HEK293 (cell line): ENCODE results near the gene RBFOX2.

Experiments used
- FEZF1 ChIP-seq: fragments of 450-650 bp; formaldehyde crosslinking; IDR thresholded peaks from 2 replicates; pipeline ENCODE4 v1.5.1; 2016; ENCODE audit warnings: missing biosample characterization, missing genetic modification characterization
- GLIS1 ChIP-seq: fragments of 450-650 bp; formaldehyde crosslinking; IDR thresholded peaks from 2 replicates; pipeline ENCODE4 v1.5.1; 2016; ENCODE audit warnings: missing biosample characterization, missing genetic modification characterization
- IKZF3 ChIP-seq: fragments of 450-650 bp; IDR thresholded peaks from 2 replicates; pipeline ENCODE4 v1.5.0; 2018; ENCODE audit warnings: missing biosample characterization, mild to moderate bottlenecking, missing genetic modification characterization, moderate library complexity
- KLF1 ChIP-seq: fragments of 450-650 bp; formaldehyde crosslinking; IDR thresholded peaks from 2 replicates; pipeline ENCODE4 v1.5.1; 2016; ENCODE audit warnings: missing biosample characterization, missing genetic modification characterization
- KLF7 ChIP-seq: fragments of 450-650 bp; formaldehyde crosslinking; IDR thresholded peaks from 2 replicates; pipeline ENCODE4 v1.5.1; 2016; ENCODE audit warnings: missing biosample characterization, missing genetic modification characterization, borderline replicate concordance
- MZF1 ChIP-seq: fragments of 450-650 bp; formaldehyde crosslinking; IDR thresholded peaks from 2 replicates; pipeline ENCODE4 v1.5.1; 2017; ENCODE audit warnings: missing biosample characterization, missing genetic modification characterization, borderline replicate concordance
- OSR2 ChIP-seq: fragments of 450-650 bp; formaldehyde crosslinking; IDR thresholded peaks from 2 replicates; pipeline ENCODE4 v1.5.1; 2016; ENCODE audit warnings: missing biosample characterization, missing genetic modification characterization
- RBAK ChIP-seq: fragments of 450-650 bp; formaldehyde crosslinking; IDR thresholded peaks from 2 replicates; pipeline ENCODE4 v1.5.1; 2016; ENCODE audit warnings: missing biosample characterization, missing genetic modification characterization
- SETDB1 ChIP-seq: IDR thresholded peaks from one replicate; pipeline ENCODE4 v1.6.1; 2017; ENCODE audit warnings: mild to moderate bottlenecking, low read length, moderate library complexity, mixed read lengths; ENCODE audit not compliant: insufficient read length
- SP2 ChIP-seq: fragments of 450-650 bp; formaldehyde crosslinking; IDR thresholded peaks from 2 replicates; pipeline ENCODE4 v1.5.1; 2016; ENCODE audit warnings: missing biosample characterization, missing genetic modification characterization
- ZBTB8A ChIP-seq: fragments of 450-650 bp; formaldehyde crosslinking; IDR thresholded peaks from 2 replicates; pipeline ENCODE4 v1.5.1; 2016; ENCODE audit warnings: missing biosample characterization, missing genetic modification characterization
- ZFP3 ChIP-seq: fragments of 450-650 bp; formaldehyde crosslinking; IDR thresholded peaks from 2 replicates; pipeline ENCODE4 v1.5.1; 2016; ENCODE audit warnings: low read depth, missing biosample characterization, missing genetic modification characterization
- ZFP69B ChIP-seq: fragments of 450-650 bp; formaldehyde crosslinking; IDR thresholded peaks from 2 replicates; pipeline ENCODE4 v1.5.1; 2016; ENCODE audit warnings: missing biosample characterization, missing genetic modification characterization
- ZNF155 ChIP-seq: fragments of 450-650 bp; formaldehyde crosslinking; IDR thresholded peaks from 2 replicates; pipeline ENCODE4 v1.5.1; 2016; ENCODE audit warnings: missing biosample characterization, missing genetic modification characterization
- ZNF157 ChIP-seq: fragments of 450-650 bp; formaldehyde crosslinking; IDR thresholded peaks from 2 replicates; pipeline ENCODE4 v1.5.1; 2016; ENCODE audit warnings: missing biosample characterization, missing genetic modification characterization
- ZNF174 ChIP-seq: fragments of 450-650 bp; formaldehyde crosslinking; IDR thresholded peaks from 2 replicates; pipeline ENCODE4 v1.5.0; 2017; ENCODE audit warnings: missing biosample characterization, mild to moderate bottlenecking, missing genetic modification characterization
- ZNF175 ChIP-seq: fragments of 450-650 bp; formaldehyde crosslinking; IDR thresholded peaks from 2 replicates; pipeline ENCODE4 v1.5.1; 2016; ENCODE audit warnings: missing biosample characterization, missing genetic modification characterization
- ZNF202 ChIP-seq: fragments of 450-650 bp; formaldehyde crosslinking; IDR thresholded peaks from 2 replicates; pipeline ENCODE4 v1.5.1; 2016; ENCODE audit warnings: missing biosample characterization, missing genetic modification characterization, borderline replicate concordance
- ZNF223 ChIP-seq: fragments of 450-650 bp; formaldehyde crosslinking; IDR thresholded peaks from 2 replicates; pipeline ENCODE4 v1.5.1; 2016; ENCODE audit warnings: missing biosample characterization, missing genetic modification characterization
- ZNF23 ChIP-seq: fragments of 450-650 bp; formaldehyde crosslinking; IDR thresholded peaks from 2 replicates; pipeline ENCODE4 v1.5.1; 2016; ENCODE audit warnings: missing biosample characterization, missing genetic modification characterization, borderline replicate concordance
- ZNF26 ChIP-seq: fragments of 450-650 bp; formaldehyde crosslinking; IDR thresholded peaks from 2 replicates; pipeline ENCODE4 v1.5.1; 2016; ENCODE audit warnings: missing biosample characterization, missing genetic modification characterization
- ZNF266 ChIP-seq: fragments of 450-650 bp; formaldehyde crosslinking; IDR thresholded peaks from 2 replicates; pipeline ENCODE4 v1.5.1; 2016; ENCODE audit warnings: missing biosample characterization, missing genetic modification characterization, low read depth
- ZNF274 ChIP-seq, 2 experiments: fragments of 200-500 bp in 1 of 2; fragments of 450-650 bp in 1 of 2; sonication (Bioruptor generic) in 1 of 2; formaldehyde crosslinking in 1 of 2; IDR thresholded peaks; 2 replicates each; pipeline versions ENCODE4 v1.5.1 to v1.6.1; 2014 to 2016; ENCODE audit warnings: borderline replicate concordance in 1 of 2, inconsistent platforms in 1 of 2, low read length in 1 of 2, missing biosample characterization in 1 of 2, missing genetic modification characterization in 1 of 2
- ZNF292 ChIP-seq: fragments of 450-650 bp; formaldehyde crosslinking; IDR thresholded peaks from 2 replicates; pipeline ENCODE4 v1.5.1; 2016; ENCODE audit warnings: low read depth, missing biosample characterization, missing genetic modification characterization, borderline replicate concordance
- ZNF311 ChIP-seq: fragments of 450-650 bp; formaldehyde crosslinking; IDR thresholded peaks from 2 replicates; pipeline ENCODE4 v1.5.1; 2017; ENCODE audit warnings: missing biosample characterization, missing genetic modification characterization, borderline replicate concordance
- ZNF335 ChIP-seq: fragments of 450-650 bp; formaldehyde crosslinking; conservative IDR thresholded peaks from 2 replicates; pipeline ENCODE4 v1.5.1; 2016; ENCODE audit warnings: missing biosample characterization, missing genetic modification characterization
- ZNF404 ChIP-seq: fragments of 450-650 bp; formaldehyde crosslinking; IDR thresholded peaks from 2 replicates; pipeline ENCODE4 v1.5.1; 2017; ENCODE audit warnings: missing biosample characterization, missing genetic modification characterization
- ZNF423 ChIP-seq: fragments of 450-650 bp; formaldehyde crosslinking; IDR thresholded peaks from 2 replicates; pipeline ENCODE4 v1.5.1; 2016; ENCODE audit warnings: missing biosample characterization, missing genetic modification characterization
- ZNF488 ChIP-seq: fragments of 450-650 bp; formaldehyde crosslinking; IDR thresholded peaks from 2 replicates; pipeline ENCODE4 v1.5.1; 2016; ENCODE audit warnings: missing biosample characterization, missing genetic modification characterization
- ZNF514 ChIP-seq: fragments of 450-650 bp; formaldehyde crosslinking; IDR thresholded peaks from 2 replicates; pipeline ENCODE4 v1.5.1; 2016; ENCODE audit warnings: missing biosample characterization, missing genetic modification characterization
- ZNF529 ChIP-seq: fragments of 450-650 bp; formaldehyde crosslinking; IDR thresholded peaks from 2 replicates; pipeline ENCODE4 v1.5.1; 2017; ENCODE audit warnings: missing genetic modification characterization, missing biosample characterization; ENCODE audit not compliant: insufficient replicate concordance
- ZNF548 ChIP-seq: fragments of 450-650 bp; formaldehyde crosslinking; IDR thresholded peaks from 2 replicates; pipeline ENCODE4 v1.5.1; 2016; ENCODE audit warnings: missing biosample characterization, missing genetic modification characterization
- ZNF555 ChIP-seq: fragments of 450-650 bp; formaldehyde crosslinking; conservative IDR thresholded peaks from 2 replicates; pipeline ENCODE4 v1.5.1; 2017; ENCODE audit warnings: missing biosample characterization, mild to moderate bottlenecking, missing genetic modification characterization, inconsistent platforms
- ZNF560 ChIP-seq: fragments of 450-650 bp; formaldehyde crosslinking; IDR thresholded peaks from 2 replicates; pipeline ENCODE4 v1.5.1; 2017; ENCODE audit warnings: missing biosample characterization, missing genetic modification characterization, borderline replicate concordance
- ZNF580 ChIP-seq: fragments of 450-650 bp; formaldehyde crosslinking; IDR thresholded peaks from 2 replicates; pipeline ENCODE4 v1.5.1; 2016; ENCODE audit warnings: missing biosample characterization, missing genetic modification characterization
- ZNF585B ChIP-seq: fragments of 450-650 bp; formaldehyde crosslinking; IDR thresholded peaks from 2 replicates; pipeline ENCODE4 v1.5.1; 2016; ENCODE audit warnings: missing biosample characterization, missing genetic modification characterization
- ZNF626 ChIP-seq: fragments of 450-650 bp; sonication (Bioruptor Pico); formaldehyde crosslinking; IDR thresholded peaks from 2 replicates; pipeline ENCODE4 v1.5.1; 2018; ENCODE audit warnings: missing biosample characterization, missing genetic modification characterization, inconsistent platforms
- ZNF658 ChIP-seq: fragments of 450-650 bp; formaldehyde crosslinking; IDR thresholded peaks from 2 replicates; pipeline ENCODE4; 2016; ENCODE audit warnings: missing biosample characterization, missing genetic modification characterization
- ZNF670 ChIP-seq: fragments of 450-650 bp; formaldehyde crosslinking; IDR thresholded peaks from 2 replicates; pipeline ENCODE4 v1.5.1; 2016; ENCODE audit warnings: missing biosample characterization, missing genetic modification characterization, low read depth
- ZNF76 ChIP-seq: fragments of 450-650 bp; formaldehyde crosslinking; IDR thresholded peaks from 2 replicates; pipeline ENCODE4; 2016; ENCODE audit warnings: low read depth, missing biosample characterization, missing genetic modification characterization, borderline replicate concordance
- ZNF768 ChIP-seq: fragments of 450-650 bp; formaldehyde crosslinking; IDR thresholded peaks from 2 replicates; pipeline ENCODE4 v1.5.1; 2018; ENCODE audit warnings: missing biosample characterization, mild to moderate bottlenecking, missing genetic modification characterization

The RBFOX2 gene

DNA sequence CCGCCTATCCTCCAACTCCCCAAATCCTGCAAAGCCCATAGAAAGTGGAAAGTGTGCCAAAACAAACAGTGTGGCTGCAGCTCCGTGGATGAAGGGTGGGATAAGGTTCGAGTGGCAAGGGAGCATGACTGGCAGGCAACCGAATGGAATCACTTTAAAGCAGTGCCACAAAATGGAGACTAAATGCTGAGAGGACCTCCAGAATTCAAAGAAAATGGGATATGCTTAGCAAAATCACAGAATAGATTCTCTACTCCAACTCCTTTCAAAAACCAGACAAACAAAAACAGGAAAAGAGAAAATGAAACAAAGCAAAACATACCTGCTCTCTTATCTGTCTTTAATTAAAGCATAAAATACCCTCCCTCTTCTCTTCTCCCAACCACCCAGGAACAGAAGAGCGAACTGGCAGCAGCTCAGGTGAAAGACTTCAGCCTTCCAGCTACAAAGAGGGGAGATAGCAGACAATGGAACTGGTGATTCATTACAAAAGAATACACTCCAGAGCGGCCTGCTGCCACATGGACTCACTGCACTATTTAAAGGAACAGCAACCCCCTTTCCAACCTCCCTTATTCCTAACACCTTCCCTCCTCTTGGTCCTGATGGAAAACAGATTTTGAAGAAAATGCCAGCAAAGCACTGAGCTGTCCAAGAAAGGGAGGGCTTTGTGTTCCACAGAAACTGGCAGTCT is 192.5 kb downstream of the RBFOX2 start (continued):
- TF ChIP-seq KLF1 (peak; percentile 45; the same call in 1 of the 2 replicates), ZNF223 (tag by site-specific recombination) (no peak), ZNF292 (tag by site-specific recombination) (no peak), ZNF155 (tag by site-specific recombination) (no peak), ZNF580 (no peak), ZNF76 (tag by site-specific recombination) (peak; percentile 17; the same call in 1 of the 2 replicates), RBAK (tag by site-specific recombination) (no peak), ZNF311 (tag by site-specific recombination) (no peak), ZNF202 (no peak), ZFP3 (tag by site-specific recombination) (peak; percentile 87), ZNF555 (tag by site-specific recombination) (no peak), KLF7 (tag by site-specific recombination) (no peak), ZNF658 (tag by site-specific recombination) (no peak), ZNF548 (tag by site-specific recombination) (no peak), ZNF529 (tag by site-specific recombination) (no peak), SP2 (tag by site-specific recombination) (peak; percentile 47), ZNF23 (tag by site-specific recombination) (no peak), MZF1 (tag by site-specific recombination) (peak; percentile 100), OSR2 (tag by site-specific recombination) (no peak; the same call in 1 of the 2 replicates), ZNF26 (no peak), ZNF404 (tag by site-specific recombination) (no peak), ZNF175 (tag by site-specific recombination) (no peak), ZNF274 (IDR thresholded peaks at IDR 0.05; ENCODE audit: low read length) (no peak), ZNF274 (tag by site-specific recombination; IDR thresholded peaks at IDR 0.05; ENCODE audit: borderline replicate concordance) (no peak), ZBTB8A (peak; percentile 43), ZNF157 (tag by site-specific recombination) (no peak), ZNF560 (tag by site-specific recombination) (no peak), ZNF423 (tag by site-specific recombination) (no peak), ZNF335 (tag by site-specific recombination) (peak; percentile 73), IKZF3 (peak; percentile 81), ZNF488 (no peak), ZNF585B (tag by site-specific recombination) (no peak), ZNF670 (no peak), ZNF514 (tag by site-specific recombination) (no peak), ZNF174 (tag by site-specific recombination) (no peak), GLIS1 (tag by site-specific recombination) (peak; percentile 50), ZNF266 (tag by site-specific recombination) (no peak), ZNF768 (tag by site-specific recombination) (no peak), ZFP69B (no peak), ZNF626 (no peak), SETDB1 (no peak), FEZF1 (tag by site-specific recombination) (peak; percentile 42; the same call in 1 of the 2 replicates)
